Spleen (tissue), 7 donors: ENCODE data around the gene RND3.

ENCODE experiments used
- CTCF ChIP-seq, 11 experiments: fragments of 200-600 bp in 7 of 11; fragments of 450-650 bp in 4 of 11; sonication (generic) in 4 of 11; IDR thresholded peaks in 8 of 11; conservative IDR thresholded peaks in 3 of 11; 1 replicate in 7 of 11; 2 replicates in 4 of 11; pipeline versions ENCODE4 v1.4.0 to v1.8.0; 2016 to 2021; ENCODE audit warnings: antibody characterized with exemption in 11 of 11, inconsistent platforms in 4 of 11, mild to moderate bottlenecking in 1 of 11
- POLR2AphosphoS5 ChIP-seq, 3 donors: sonication (generic); formaldehyde crosslinking; IDR thresholded peaks; one replicate each; pipeline ENCODE4 v1.5.1; 2017; ENCODE audit warnings: antibody characterized with exemption in 3 of 3
- donor health status: DM: no; HTN: no; CAD: no; lungs with moderate emphysema.
- donor health status: DM: no; HTN: no; CAD: no.
- donor health status: DM: no; HTN: no; CAD: no.

DNA sequence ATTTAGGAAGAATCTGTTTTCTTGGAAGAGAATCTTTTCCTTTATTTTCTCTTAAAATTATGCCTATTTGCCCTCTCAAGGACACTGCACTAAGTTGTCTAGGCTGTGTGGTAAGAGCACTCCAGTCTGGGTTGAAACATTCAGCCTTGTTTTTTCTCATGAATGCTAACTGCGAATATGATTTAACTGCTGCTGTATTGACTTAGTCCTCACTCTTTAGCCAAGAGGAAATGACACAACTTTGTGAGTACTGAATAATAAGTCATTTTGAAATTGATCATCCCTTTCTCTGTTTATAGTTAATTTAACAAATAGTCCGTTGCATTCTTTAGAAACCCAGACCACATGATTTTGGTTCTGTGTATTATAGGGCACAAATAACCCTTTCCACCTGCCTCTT is 4.5 kb upstream of the RND3 start:
- TF ChIP-seq CTCF (IDR thresholded peaks at IDR 0.05 in 8 of 11, conservative IDR thresholded peaks at IDR 0.05 in 3 of 11) = no peak
- TF ChIP-seq POLR2AphosphoS5 (IDR thresholded peaks at IDR 0.05) = no peak
